Measurements from ENCODE around the gene COPRS. TPM values are rescaled to one million over a fixed set of nuclear protein-coding genes. Genes with fewer than 3 reads are reported as not detected.

The COPRS gene
- total and polyA plus RNA-seq, 2 experiments from 2014 or later = 51.5 to 62.6 TPM

GRCh38 chr17:31841850-31842194, 17.2 kb downstream of the COPRS start (continued):
- no peak for TF ChIP-seq ZNF462 (CRISPR knock-in tag; IDR thresholded peaks at IDR 0.05)
- no peak for TF ChIP-seq REST (IDR thresholded peaks at IDR 0.05; ENCODE audit: unreplicated experiment)

DNA sequence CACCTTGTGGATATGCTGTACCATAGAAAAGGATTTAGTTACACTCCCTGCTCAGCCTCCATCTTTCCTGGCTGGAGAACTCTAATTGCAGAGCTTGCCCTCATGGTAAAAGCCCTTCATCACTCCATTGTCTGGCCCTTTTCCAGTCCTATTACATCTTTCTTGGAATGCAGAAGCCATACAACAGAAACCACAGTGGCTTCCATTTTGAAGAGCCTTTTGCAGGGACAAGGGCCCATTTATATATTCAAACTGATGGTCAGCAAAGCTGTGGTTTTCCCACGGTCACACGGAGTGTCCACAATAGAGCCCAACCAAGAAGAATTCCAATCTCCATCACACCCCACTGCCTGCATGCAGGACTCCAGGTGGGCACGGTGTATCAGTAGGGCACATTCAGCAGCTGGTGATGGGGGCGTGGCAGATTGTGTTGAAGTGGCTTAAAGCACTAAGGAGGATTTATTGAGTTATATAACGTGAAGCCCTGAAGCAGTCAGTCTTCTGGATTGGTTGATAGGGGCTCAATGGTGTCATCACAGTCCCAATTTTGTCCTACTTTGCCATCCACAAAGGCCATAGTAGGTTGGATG, 20.3 kb downstream of the COPRS start:
- DNase-seq (ENCODE audit: low spot score) (no peak), ATAC-seq (no peak)
- H3K27me3 Mint-ChIP-seq (ENCODE audit: insufficient read depth, low read depth, poor library complexity) = peaks cover 7% of the 10 kb centered on the region
- H3K27ac Mint-ChIP-seq = no peak overlapping the region
- Histone ChIP-seq H3K4me3 (no peak overlapping the region), H2AFZ (no peak overlapping the region), H3K4me2 (no peak overlapping the region), H3K79me2 (replicated peaks; ENCODE audit: insufficient read depth) (no peaks in the 10 kb centered on the region), H3K36me3 (ENCODE audit: insufficient read depth) (no peaks in the 10 kb centered on the region), H4K20me1 (replicated peaks; ENCODE audit: insufficient read depth) (no peaks in the 10 kb centered on the region), H3K9me2 (ENCODE audit: insufficient read depth) (no peaks in the 10 kb centered on the region), H3K4me1 (ENCODE audit: insufficient read depth) (no peaks in the 10 kb centered on the region), H3F3A (replicated peaks; ENCODE audit: low read depth) (0 out of 2 replicates have a peak, but pooled peaks cover 5% of the 10 kb centered on the region), H3K27me3 (ENCODE audit: insufficient read depth) (no peaks in the 10 kb centered on the region), H3K27ac (ENCODE audit: low read depth) (no peak overlapping the region)
- no peak overlapping the region for H3K4me3 Mint-ChIP-seq
- H3K9me3 Mint-ChIP-seq = peaks cover 3% of the 10 kb centered on the region; the same call in 2 of the 3 replicates
- TF ChIP-seq ZNF331 (CRISPR knock-in tag; IDR thresholded peaks at IDR 0.05; ENCODE audit: low read depth) (no peak), NANOG (IDR thresholded peaks at IDR 0.05; ENCODE audit: borderline replicate concordance) (no peak), POLR2AphosphoS5 (IDR thresholded peaks at IDR 0.05; ENCODE audit: low read depth) (no peak), STAT1 (IDR thresholded peaks at IDR 0.05; ENCODE audit: unreplicated experiment) (no peak), JUNB (IDR thresholded peaks at IDR 0.05; ENCODE audit: unreplicated experiment) (no peak), EZH2phosphoT487 (IDR thresholded peaks at IDR 0.05; ENCODE audit: unreplicated experiment) (no peak)
- no peaks in the 10 kb centered on the region for H3K4me1 Mint-ChIP-seq
- H3K36me3 Mint-ChIP-seq (ENCODE audit: low read depth) = no peaks in the 10 kb centered on the region

All from GM23338 (cell line).